ENCODE measurements around the gene IRF6. TPM values are rescaled to one million over a fixed set of nuclear protein-coding genes. Genes with fewer than 3 reads are reported as not detected.

The IRF6 gene
- total and polyA plus RNA-seq, 2 experiments from 2014 or later: 1.9 to 2.6 TPM

GRCh38 chr1:209822706-209823105 is 16.8 kb upstream of the IRF6 start:
- Histone ChIP-seq H3K4me3 (no peak overlapping the region), H3K36me3 (no peaks in the 10 kb centered on the region), H3K4me1 (ENCODE audit: low read depth) (no peaks in the 10 kb centered on the region), H3K9me3 (ENCODE audit: low read depth) (no peaks in the 10 kb centered on the region), H3K27me3 (peaks cover 12% of the 10 kb centered on the region), H3K27ac (no peak overlapping the region)
- no peak for TF ChIP-seq CTCF (IDR thresholded peaks at IDR 0.05; ENCODE audit: low read depth, low read length)
- DNase-seq (ENCODE audit: low read depth in 1 of 2, low spot score in 1 of 2): no peak

GRCh38 chr1:209820986-209821385 is 15.0 kb upstream of the IRF6 start:
- Histone ChIP-seq H3K4me1 (ENCODE audit: low read depth) (no peaks in the 10 kb centered on the region), H3K9me3 (ENCODE audit: low read depth) (no peaks in the 10 kb centered on the region), H3K36me3 (no peaks in the 10 kb centered on the region), H3K4me3 (no peak overlapping the region), H3K27ac (no peak overlapping the region), H3K27me3 (peaks cover 12% of the 10 kb centered on the region)
- no peak for DNase-seq (ENCODE audit: low read depth in 1 of 2, low spot score in 1 of 2)
- no peak for TF ChIP-seq CTCF (IDR thresholded peaks at IDR 0.05; ENCODE audit: low read depth, low read length)

GRCh38 chr1:209819058-209819457 is 13.1 kb upstream of the IRF6 start:
- H3K27ac ChIP-seq: no peak overlapping the region
- H3K36me3 ChIP-seq: no peaks in the 10 kb centered on the region
- H3K4me3 ChIP-seq: no peak overlapping the region
- no peak for TF ChIP-seq CTCF (IDR thresholded peaks at IDR 0.05; ENCODE audit: low read depth, low read length)
- no peaks in the 10 kb centered on the region for H3K4me1 ChIP-seq (ENCODE audit: low read depth)
- DNase-seq (ENCODE audit: low read depth in 1 of 2, low spot score in 1 of 2): no peak
- H3K27me3 ChIP-seq: peaks cover 12% of the 10 kb centered on the region
- no peaks in the 10 kb centered on the region for H3K9me3 ChIP-seq (ENCODE audit: low read depth)

GRCh38 chr1:209817691-209818090 is 11.7 kb upstream of the IRF6 start:
- Histone ChIP-seq H3K27ac (no peak overlapping the region), H3K27me3 (peaks cover 12% of the 10 kb centered on the region), H3K9me3 (ENCODE audit: low read depth) (no peaks in the 10 kb centered on the region), H3K36me3 (no peaks in the 10 kb centered on the region), H3K4me1 (ENCODE audit: low read depth) (no peaks in the 10 kb centered on the region), H3K4me3 (no peak overlapping the region)
- DNase-seq (ENCODE audit: low read depth in 1 of 2, low spot score in 1 of 2): no peak
- TF ChIP-seq CTCF (IDR thresholded peaks at IDR 0.05; ENCODE audit: low read depth, low read length): no peak

- Histone ChIP-seq H3K27me3 (peaks cover 12% of the 10 kb centered on the region), H3K36me3 (no peaks in the 10 kb centered on the region), H3K4me1 (ENCODE audit: low read depth) (no peaks in the 10 kb centered on the region), H3K4me3 (no peak overlapping the region), H3K9me3 (ENCODE audit: low read depth) (no peaks in the 10 kb centered on the region), H3K27ac (no peak overlapping the region)
- TF ChIP-seq CTCF (IDR thresholded peaks at IDR 0.05; ENCODE audit: low read depth, low read length): no peak
- DNase-seq (ENCODE audit: low read depth in 1 of 2, low spot score in 1 of 2): no peak
Measured at GRCh38 chr1:209816923-209817322, 11.0 kb upstream of the IRF6 start.

GRCh38 chr1:209815931-209816341 is 10.0 kb upstream of the IRF6 start:
- Histone ChIP-seq H3K4me1 (ENCODE audit: low read depth) (no peaks in the 10 kb centered on the region), H3K9me3 (ENCODE audit: low read depth) (no peaks in the 10 kb centered on the region), H3K27me3 (peaks cover 8% of the 10 kb centered on the region), H3K4me3 (no peak overlapping the region), H3K27ac (no peak overlapping the region), H3K36me3 (no peaks in the 10 kb centered on the region)
- TF ChIP-seq CTCF (IDR thresholded peaks at IDR 0.05; ENCODE audit: low read depth, low read length): no peak
- no peak for DNase-seq (ENCODE audit: low read depth in 1 of 2, low spot score in 1 of 2)
